Keratinocyte (primary cell): Measurements from ENCODE around the gene NFASC. TPM values are rescaled to one million over a fixed set of nuclear protein-coding genes. Genes with fewer than 3 reads are reported as not detected.

Experiments used
- DNase-seq: peaks from one replicate; pipeline ENCODE4 v3.0.0-alpha.2; 2011; ENCODE audit warnings: low read depth, missing footprints, low spot score
- FAIRE-seq: peaks from 2 replicates; lab custom pipeline; 2011; peaks lifted over from hg19 to GRCh38; lab: Jason Lieb, UNC
- H2AFZ ChIP-seq: 2 replicates; pipeline ENCODE4 v1.6.0; 2012; ENCODE audit warnings: low read length, control low read depth, inconsistent platforms; ENCODE audit not compliant: control insufficient read depth
- H3K27ac ChIP-seq: 2 replicates; pipeline ENCODE4 v1.5.1; 2011; ENCODE audit warnings: low read length; ENCODE audit not compliant: control insufficient read depth, insufficient read depth
- H3K27me3 ChIP-seq: 3 replicates; pipeline ENCODE4 v1.6.0; 2011; ENCODE audit warnings: low read length; ENCODE audit not compliant: control insufficient read depth, insufficient read depth; ENCODE audit errors: extremely low read depth
- H3K36me3 ChIP-seq, 2 experiments: 2 replicates in 1 of 2; 3 replicates in 1 of 2; pipeline ENCODE4 v1.5.1; 2011; ENCODE audit warnings: low read length in 2 of 2, mild to moderate bottlenecking in 1 of 2; ENCODE audit not compliant: control insufficient read depth in 2 of 2, insufficient read depth in 2 of 2; ENCODE audit errors: extremely low read depth in 1 of 2
- H3K4me1 ChIP-seq: 3 replicates; pipeline ENCODE4 v1.5.1; 2011; ENCODE audit warnings: low read length; ENCODE audit not compliant: control insufficient read depth, insufficient read depth; ENCODE audit errors: extremely low read depth
- H3K4me2 ChIP-seq: 3 replicates; pipeline ENCODE4 v1.6.0; 2011; ENCODE audit warnings: low read depth, low read length; ENCODE audit not compliant: control insufficient read depth, insufficient read depth; ENCODE audit errors: extremely low read depth
- H3K4me3 ChIP-seq, 3 experiments: fragments of 200-600 bp in 1 of 3; sonication (generic) in 1 of 3; 2 replicates in 2 of 3; 3 replicates in 1 of 3; pipeline ENCODE4 v1.5.1; 2011 to 2016; ENCODE audit warnings: low read length in 3 of 3, mild to moderate bottlenecking in 3 of 3, control low read depth in 2 of 3, inconsistent platforms in 1 of 3, low read depth in 1 of 3, mixed read lengths in 1 of 3, mixed run types in 1 of 3, moderate library complexity in 1 of 3; ENCODE audit not compliant: control insufficient read depth in 2 of 3, insufficient read depth in 2 of 3; ENCODE audit errors: extremely low read depth in 1 of 3
- H3K79me2 ChIP-seq: 2 replicates; pipeline ENCODE4 v1.6.0; 2012; ENCODE audit warnings: low read length; ENCODE audit not compliant: control insufficient read depth, insufficient read depth
- H3K9ac ChIP-seq: 3 replicates; pipeline ENCODE4 v1.6.0; 2011; ENCODE audit warnings: low read length; ENCODE audit not compliant: control insufficient read depth, insufficient read depth; ENCODE audit errors: extremely low read depth
- H3K9me1 ChIP-seq: 3 replicates; pipeline ENCODE4 v1.6.0; 2011; ENCODE audit warnings: low read length; ENCODE audit not compliant: control insufficient read depth, insufficient read depth; ENCODE audit errors: extremely low read depth
- H3K9me3 ChIP-seq: 2 replicates; pipeline ENCODE4 v1.5.1; 2012; ENCODE audit warnings: low read depth, low read length; ENCODE audit not compliant: control insufficient read depth
- H4K20me1 ChIP-seq: 3 replicates; pipeline ENCODE4 v1.6.0; 2011; ENCODE audit warnings: low read length; ENCODE audit not compliant: control insufficient read depth, insufficient read depth; ENCODE audit errors: extremely low read depth
- CTCF ChIP-seq, 3 experiments: IDR thresholded peaks in 1 of 3; conservative IDR thresholded peaks in 1 of 3; optimal IDR thresholded peaks in 1 of 3; 2 replicates in 2 of 3; 3 replicates in 1 of 3; pipeline versions ENCODE3 to v1.5.1; 2011; ENCODE audit warnings: low read length in 3 of 3, mild to moderate bottlenecking in 3 of 3, moderate library complexity in 2 of 3, control low read depth in 1 of 3, inconsistent platforms in 1 of 3; ENCODE audit not compliant: insufficient read depth in 2 of 3; ENCODE audit errors: extremely low read depth in 1 of 3
- EZH2 ChIP-seq: IDR thresholded peaks from one replicate; pipeline ENCODE4 v1.6.1; 2012; ENCODE audit warnings: inconsistent platforms, mild to moderate bottlenecking, low read length, moderate library complexity
- dilution Hi-C: fragments of 300-500 bp; cut with MboI; formaldehyde crosslinking; loops from one replicate; pipeline ENCODE4 v1.7.0; 2020; ENCODE audit warnings: low sequenced_read_pairs; ENCODE audit not compliant: extremely low pct_ligation_motif_present
- polyA plus RNA-seq, 5 experiments: library from polyadenylated mRNA; depleted of rRNA in 3 of 5; stranded (reverse) in 3 of 5; stranded (forward) in 1 of 5; unstranded in 1 of 5; fragments of >200 nt; gene quantifications; 1 replicate in 1 of 5; 2 replicates in 3 of 5; 3 replicates in 1 of 5; pipeline versions ENCODE4 v1.2.1 to v1.2.3, GENCODE V29; 2011 to 2012; ENCODE audit warnings: missing spikeins in 2 of 5, low read depth in 1 of 5, low replicate concordance in 1 of 5

The NFASC gene
- polyA plus RNA-seq, 1 donor (not counting 4 experiments of a cell fraction or from before 2014, with no cell fraction given), result 4.3 TPM

GRCh38 chr1:204947338-204947737, 76.7 kb downstream of the NFASC start:
- H3K27ac ChIP-seq, result no peak overlapping the region
- H3K27me3 ChIP-seq, result no peaks in the 10 kb centered on the region
- dilution Hi-C loops, result no loop called here
- H3K79me2 ChIP-seq, result no peaks in the 10 kb centered on the region
- DNase-seq (no peak), FAIRE-seq (no peak)
- no peaks in the 10 kb centered on the region for H3K9me1 ChIP-seq
- no peaks in the 10 kb centered on the region for H4K20me1 ChIP-seq
- H3K4me3 ChIP-seq, result no peak overlapping the region
- H3K9me3 ChIP-seq, result no peaks in the 10 kb centered on the region
- H3K36me3 ChIP-seq, result no peaks in the 10 kb centered on the region
- TF ChIP-seq EZH2 (no peak), CTCF (optimal IDR thresholded peaks at IDR 0.05 in 1 of 3, IDR thresholded peaks at IDR 0.05 in 1 of 3, conservative IDR thresholded peaks at IDR 0.05 in 1 of 3; ENCODE audit: extremely low read depth in 1 of 3, insufficient read depth in 2 of 3, low read length in 3 of 3) (no peak)
- no peak overlapping the region for H3K4me2 ChIP-seq
- no peak overlapping the region for H3K9ac ChIP-seq
- no peak overlapping the region for H2AFZ ChIP-seq
- H3K4me1 ChIP-seq, result no peaks in the 10 kb centered on the region

- Histone ChIP-seq H3K4me1 (no peaks in the 10 kb centered on the region), H3K9ac (no peak overlapping the region), H3K4me2 (no peak overlapping the region), H3K9me3 (no peaks in the 10 kb centered on the region), H3K36me3 (no peaks in the 10 kb centered on the region), H3K79me2 (no peaks in the 10 kb centered on the region), H3K9me1 (no peaks in the 10 kb centered on the region), H3K27ac (no peak overlapping the region), H3K4me3 (no peak overlapping the region), H3K27me3 (peaks cover 2% of the 10 kb centered on the region), H4K20me1 (no peaks in the 10 kb centered on the region), H2AFZ (no peak overlapping the region)
- FAIRE-seq (no peak), DNase-seq (no peak)
- no peak for TF ChIP-seq CTCF (optimal IDR thresholded peaks at IDR 0.05 in 1 of 3, IDR thresholded peaks at IDR 0.05 in 1 of 3, conservative IDR thresholded peaks at IDR 0.05 in 1 of 3; ENCODE audit: extremely low read depth in 1 of 3, insufficient read depth in 2 of 3, low read length in 3 of 3)
- TF ChIP-seq EZH2, result no peak
- dilution Hi-C loops, result no loop called here
Measured at GRCh38 chr1:204947747-204948146, 77.1 kb downstream of the NFASC start.
